NCI-H2081 treated with DMSO at 0.1 percent for 48 hours (cell line): ENCODE data around the gene DPP6.

ENCODE experiments used
- DNase-seq: peaks from one replicate; lab custom pipeline; 2025; lab: John Stamatoyannopoulos, UW

Gene DPP6

GRCh38 chr7:154232700-154233099 is 180.5 kb downstream of the DPP6 start:
- DNase-seq = no peak

- no peak for DNase-seq
Observed at GRCh38 chr7:154241988-154242387, 189.8 kb downstream of the DPP6 start.

- no peak for DNase-seq
Observed at GRCh38 chr7:154242709-154243108, 190.5 kb downstream of the DPP6 start.

GRCh38 chr7:154252046-154252445 is 199.8 kb downstream of the DPP6 start:
- no peak for DNase-seq

DNA sequence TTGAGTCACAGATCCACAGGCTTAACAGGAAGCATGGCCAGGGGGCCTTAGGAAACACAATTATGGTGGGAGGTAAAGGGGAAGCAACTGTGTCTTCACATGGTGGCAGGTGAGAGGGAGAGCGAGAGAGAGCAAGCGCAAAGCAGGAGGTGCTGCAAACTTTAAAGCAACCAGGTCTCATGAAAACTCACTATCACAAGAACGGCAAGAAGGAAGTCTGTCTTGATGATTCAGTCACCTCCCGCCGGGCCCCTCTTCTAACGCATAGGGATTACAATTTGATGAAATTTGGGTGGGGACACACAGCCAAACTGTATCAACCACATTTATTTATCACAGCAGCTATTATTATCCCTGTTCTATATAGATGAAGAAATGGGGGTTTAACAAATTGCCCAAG is 201.6 kb downstream of the DPP6 start:
- DNase-seq = no peak

GRCh38 chr7:154255324-154255723 is 203.1 kb downstream of the DPP6 start:
- no peak for DNase-seq

DNA sequence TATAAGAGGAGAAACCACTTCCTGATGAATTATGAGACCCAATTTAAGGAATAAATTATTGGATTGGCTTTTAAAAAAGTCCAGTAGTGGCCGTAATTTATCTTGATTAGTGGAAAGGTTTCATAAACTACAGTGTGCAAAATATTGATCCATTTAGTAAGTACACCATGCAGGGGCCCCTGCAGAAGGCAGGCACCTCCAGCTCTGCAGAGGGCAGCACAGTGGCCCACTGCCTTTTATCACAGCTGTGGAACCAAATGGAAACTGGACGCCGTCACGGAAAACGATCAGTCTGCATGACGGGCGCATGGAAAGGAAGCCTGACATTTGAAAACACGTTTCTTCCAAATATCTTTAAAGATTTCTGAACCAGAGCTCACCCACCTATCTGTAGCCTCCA is 204.0 kb downstream of the DPP6 start:
- DNase-seq = no peak

GRCh38 chr7:154259396-154259795 is 207.2 kb downstream of the DPP6 start:
- DNase-seq = no peak

GRCh38 chr7:154287356-154287755 is 235.2 kb downstream of the DPP6 start:
- DNase-seq = no peak

DNA sequence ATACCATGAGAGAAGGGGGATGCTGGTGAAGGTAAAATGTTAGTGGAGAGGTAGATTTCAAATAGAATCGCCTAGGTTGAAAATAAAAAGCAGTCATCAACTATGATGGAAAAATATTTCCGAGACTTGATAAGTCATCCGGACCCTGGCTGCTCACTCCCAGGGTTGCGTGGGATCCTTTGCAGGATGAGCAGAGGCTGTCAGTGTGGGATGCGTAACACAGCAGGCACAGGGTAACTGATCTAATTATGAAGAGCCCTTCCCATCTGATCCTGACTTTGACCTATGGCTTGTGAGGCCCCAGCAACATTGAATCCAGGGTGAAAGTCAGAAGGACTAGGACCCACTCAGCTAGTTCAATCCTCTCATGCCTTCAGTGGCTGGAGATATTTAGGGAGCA is 236.9 kb downstream of the DPP6 start:
- DNase-seq = no peak

DNA sequence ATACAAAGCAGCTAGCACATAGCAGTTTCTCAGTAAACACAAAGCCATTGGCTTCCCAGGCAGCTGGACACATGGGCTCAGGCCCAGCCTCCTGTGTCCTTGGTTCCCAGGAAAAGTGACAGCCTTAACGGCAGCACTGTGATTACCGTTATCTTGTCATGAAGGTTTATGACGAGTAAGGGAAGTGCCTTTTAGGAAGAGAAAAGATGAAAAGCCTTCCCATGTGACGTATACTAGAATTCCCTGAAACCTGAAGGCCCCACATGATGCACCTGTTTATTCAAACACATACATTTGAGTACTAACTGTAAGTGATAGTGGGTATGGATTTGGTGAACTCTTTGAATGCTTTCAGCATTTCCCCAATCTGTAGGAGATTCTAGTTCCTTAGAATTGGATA is 244.2 kb downstream of the DPP6 start:
- DNase-seq = no peak

DNA sequence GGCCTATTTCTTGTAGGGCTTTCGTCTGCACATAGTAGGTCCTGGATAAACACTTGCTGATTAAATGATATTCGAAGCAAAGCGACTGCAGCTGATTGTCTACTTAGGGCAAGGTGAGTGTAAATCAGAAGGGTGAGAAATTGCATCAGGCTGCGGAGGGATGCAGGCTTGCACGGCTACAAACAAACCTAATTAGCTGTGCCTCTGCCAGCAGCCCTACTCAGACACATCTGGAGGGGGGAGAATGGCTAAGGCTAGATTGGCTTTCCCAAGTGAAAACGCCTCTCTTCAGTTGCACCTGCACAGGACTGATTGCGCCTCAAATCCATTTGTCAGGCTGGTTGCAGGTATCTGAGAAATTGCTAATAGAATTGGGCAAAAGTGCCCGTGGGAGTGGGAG is 247.5 kb downstream of the DPP6 start:
- no peak for DNase-seq

DNA sequence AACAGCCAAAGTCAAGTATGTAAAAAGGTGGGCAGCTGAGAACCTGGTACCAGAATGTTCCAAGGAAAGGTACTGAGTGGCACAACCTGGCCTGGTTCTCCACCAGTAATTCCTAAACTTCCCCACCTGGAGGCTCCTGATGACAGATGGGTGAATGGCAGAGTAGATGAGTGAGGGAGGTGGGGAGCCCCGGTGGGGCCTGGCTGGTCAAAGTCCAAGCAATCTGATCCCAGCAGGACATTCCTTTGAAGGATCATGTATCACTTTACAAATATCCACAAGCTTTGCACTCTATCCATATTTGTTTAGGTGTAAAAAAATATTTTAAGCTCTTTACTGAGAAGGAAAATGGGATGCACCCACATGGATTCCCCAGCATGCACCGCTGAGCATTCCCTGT is 250.2 kb downstream of the DPP6 start:
- DNase-seq = no peak

DNA sequence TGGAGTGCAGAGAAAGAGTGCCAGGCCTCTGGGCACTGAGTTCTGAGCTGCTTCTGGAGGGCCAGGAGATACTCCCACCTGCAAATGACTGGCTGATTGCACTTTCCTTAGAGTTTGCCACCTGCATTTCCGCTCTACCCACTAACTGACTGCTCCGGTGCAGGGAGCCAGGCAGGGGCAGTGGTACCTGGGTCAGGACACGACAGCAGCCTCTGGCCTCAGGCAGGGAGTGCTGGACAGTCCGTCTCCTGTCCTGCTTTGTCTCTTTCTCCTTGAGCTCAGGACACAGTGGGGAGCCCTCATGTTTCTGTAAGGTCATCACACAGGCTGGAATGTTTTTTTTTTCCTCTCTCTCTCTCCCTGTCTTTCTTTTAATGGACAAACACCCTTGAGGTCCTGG is 252.0 kb downstream of the DPP6 start:
- no peak for DNase-seq

GRCh38 chr7:154304740-154305700 is 252.8 kb downstream of the DPP6 start:
- DNase-seq = no peak

GRCh38 chr7:154306036-154306435 is 253.8 kb downstream of the DPP6 start:
- no peak for DNase-seq

GRCh38 chr7:154308928-154309327 is 256.7 kb downstream of the DPP6 start:
- no peak for DNase-seq

DNA sequence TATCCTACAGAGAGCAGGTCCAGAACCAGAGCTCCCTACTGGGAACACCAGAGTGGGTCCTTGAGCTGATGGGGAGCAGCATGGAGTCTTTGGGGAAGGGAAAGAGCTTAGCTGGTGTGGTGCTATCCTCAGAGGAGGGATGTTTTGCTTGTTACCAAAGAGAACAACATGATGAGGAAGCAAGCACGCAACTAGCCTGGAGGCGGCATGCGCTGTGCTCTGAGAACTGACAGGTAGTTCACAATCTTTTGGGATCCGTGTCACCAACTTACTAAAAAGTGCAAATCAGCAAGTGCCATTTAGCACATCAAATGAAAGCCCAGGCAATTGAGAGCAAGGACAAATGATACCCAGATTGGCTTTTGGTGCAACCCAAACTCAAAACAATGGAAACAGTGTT is 257.9 kb downstream of the DPP6 start:
- no peak for DNase-seq

DNA sequence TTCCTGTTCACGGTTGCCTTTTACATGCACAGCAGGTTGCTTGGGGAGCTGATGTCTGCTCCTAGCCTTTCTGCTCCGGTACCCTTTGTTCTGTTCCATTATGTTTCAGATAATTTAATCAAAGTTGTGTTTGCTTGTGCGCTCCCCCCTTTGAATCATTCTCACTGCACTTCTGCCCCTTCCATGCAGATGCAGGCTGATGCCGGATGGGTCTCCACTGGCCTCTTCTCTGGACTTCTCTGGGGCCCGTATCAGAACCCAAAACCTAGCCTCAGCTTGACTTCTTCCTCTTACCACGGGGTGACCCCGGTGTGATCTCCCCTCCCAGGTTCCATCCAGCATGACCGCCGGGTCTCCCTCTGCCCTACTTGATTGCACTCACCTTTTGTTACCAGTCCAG is 272.0 kb downstream of the DPP6 start:
- no peak for DNase-seq

DNA sequence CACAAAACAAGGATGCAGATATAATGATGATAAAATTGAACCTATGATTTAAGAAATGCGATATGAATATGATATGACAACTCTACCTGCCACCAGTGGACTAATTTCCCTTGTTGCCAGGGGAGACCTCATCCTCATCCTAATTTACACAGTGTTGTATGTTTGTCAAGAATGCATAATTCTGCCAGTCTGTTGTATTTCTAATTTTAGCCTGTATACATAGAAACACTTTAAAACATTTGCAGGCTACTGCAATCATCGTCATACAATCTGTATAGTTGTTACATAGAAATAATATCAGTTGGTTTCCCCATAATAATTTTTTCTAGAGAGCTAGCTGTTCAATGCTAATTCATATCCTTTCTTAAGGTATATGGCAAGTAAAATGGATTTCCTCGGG is 274.2 kb downstream of the DPP6 start:
- no peak for DNase-seq

- no peak for DNase-seq
Observed at GRCh38 chr7:154330318-154330717, 278.1 kb downstream of the DPP6 start.

DNA sequence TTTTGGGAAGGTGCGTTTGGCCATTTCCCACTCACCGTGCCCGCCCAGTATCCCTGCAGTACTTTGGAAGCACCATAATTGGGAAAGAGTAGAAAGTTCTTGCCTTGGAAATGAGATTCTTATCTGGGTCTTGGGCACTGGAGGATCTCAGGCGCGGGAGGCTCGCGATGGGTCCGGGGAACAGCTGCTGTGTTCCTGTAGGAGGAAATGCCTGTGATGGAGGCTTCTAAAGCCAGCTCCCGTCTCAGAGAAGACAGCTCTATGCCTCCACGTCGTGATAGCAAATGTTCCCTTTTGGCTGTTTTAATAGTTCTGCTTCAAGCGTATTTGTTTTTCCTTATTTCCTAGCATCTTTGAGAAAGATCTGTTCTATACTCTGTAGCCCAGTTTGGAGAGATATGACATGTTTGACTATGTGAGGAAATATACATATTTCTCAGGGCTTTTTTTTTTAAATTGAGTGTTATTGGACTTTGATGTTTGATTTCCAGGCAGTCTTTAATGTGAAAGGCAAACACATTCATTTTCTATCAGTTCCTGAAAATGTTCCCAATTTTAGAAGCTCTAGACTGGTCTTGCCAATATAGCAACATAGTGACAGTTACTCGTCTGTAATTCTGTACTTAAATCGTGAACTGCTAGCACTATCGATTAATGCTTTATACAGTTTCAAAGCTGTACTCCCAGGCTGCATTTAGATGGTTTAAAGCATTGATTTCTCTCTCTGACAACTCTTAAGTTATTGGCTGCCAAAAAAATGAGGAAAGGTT is 280.8 kb downstream of the DPP6 start:
- DNase-seq = no peak

DNA sequence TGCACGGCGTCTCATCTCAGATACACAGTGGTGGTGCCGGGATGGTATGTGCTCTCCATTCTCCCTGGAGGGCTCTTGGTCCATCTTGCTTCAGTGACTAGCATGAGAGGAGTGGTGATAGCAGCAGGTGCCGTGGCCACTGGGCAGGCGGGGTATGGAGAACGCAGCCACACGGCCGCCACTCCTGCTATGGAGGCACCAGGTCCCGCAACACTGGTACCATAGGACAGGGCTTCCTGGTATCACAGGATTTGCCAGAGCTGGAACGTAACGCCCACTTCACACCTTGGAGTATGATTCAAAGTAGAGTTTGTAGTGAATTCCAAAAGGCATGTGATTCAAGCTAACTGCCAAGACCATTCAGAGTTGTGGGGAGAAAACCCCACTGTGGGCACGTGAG is 284.1 kb downstream of the DPP6 start:
- DNase-seq = no peak
